Measurements from ENCODE around the gene ARHGAP44. TPM values are rescaled to one million over a fixed set of nuclear protein-coding genes. Genes with fewer than 3 reads are reported as not detected.

The ARHGAP44 gene
- total and polyA plus RNA-seq, 4 donors, result 12.1 to 37.5 (median 20.2) TPM

GRCh38 chr17:12857592-12857991, 68.3 kb downstream of the ARHGAP44 start:
- TF ChIP-seq, protein P1, sequence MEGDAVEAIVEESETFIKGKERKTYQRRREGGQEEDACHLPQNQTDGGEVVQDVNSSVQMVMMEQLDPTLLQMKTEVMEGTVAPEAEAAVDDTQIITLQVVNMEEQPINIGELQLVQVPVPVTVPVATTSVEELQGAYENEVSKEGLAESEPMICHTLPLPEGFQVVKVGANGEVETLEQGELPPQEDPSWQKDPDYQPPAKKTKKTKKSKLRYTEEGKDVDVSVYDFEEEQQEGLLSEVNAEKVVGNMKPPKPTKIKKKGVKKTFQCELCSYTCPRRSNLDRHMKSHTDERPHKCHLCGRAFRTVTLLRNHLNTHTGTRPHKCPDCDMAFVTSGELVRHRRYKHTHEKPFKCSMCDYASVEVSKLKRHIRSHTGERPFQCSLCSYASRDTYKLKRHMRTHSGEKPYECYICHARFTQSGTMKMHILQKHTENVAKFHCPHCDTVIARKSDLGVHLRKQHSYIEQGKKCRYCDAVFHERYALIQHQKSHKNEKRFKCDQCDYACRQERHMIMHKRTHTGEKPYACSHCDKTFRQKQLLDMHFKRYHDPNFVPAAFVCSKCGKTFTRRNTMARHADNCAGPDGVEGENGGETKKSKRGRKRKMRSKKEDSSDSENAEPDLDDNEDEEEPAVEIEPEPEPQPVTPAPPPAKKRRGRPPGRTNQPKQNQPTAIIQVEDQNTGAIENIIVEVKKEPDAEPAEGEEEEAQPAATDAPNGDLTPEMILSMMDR (IDR thresholded peaks at IDR 0.05; ENCODE audit: control extremely low read depth, extremely low read depth), result no peak
- no peak overlapping the region for H3K9ac ChIP-seq (ENCODE audit: insufficient read depth in 1 of 2, low read length in 2 of 2)
- no peaks in the 10 kb centered on the region for H3K36me3 ChIP-seq (ENCODE audit: control insufficient read depth in 4 of 4, insufficient read depth in 4 of 4, low read length in 4 of 4)
- no peak overlapping the region for H3K4me3 ChIP-seq
- H3K27ac ChIP-seq (ENCODE audit: low read depth in 1 of 2, low read length in 1 of 2), result no peak overlapping the region
- no peaks in the 10 kb centered on the region for H3K9me3 ChIP-seq (ENCODE audit: control insufficient read depth in 4 of 4, insufficient read depth in 3 of 4, low read length in 3 of 4)
- 93% methylated on average over 2 of the region's 2 CpGs for WGBS, 2 donors
- no peaks in the 10 kb centered on the region for H3K27me3 ChIP-seq (ENCODE audit: control insufficient read depth in 3 of 3, insufficient read depth in 3 of 3, low read length in 2 of 3)
- DNase-seq (no peak), ATAC-seq (ENCODE audit: insufficient read depth, low FRiP score) (no peak)
- no peaks in the 10 kb centered on the region for H3K4me1 ChIP-seq (ENCODE audit: control insufficient read depth in 5 of 5, insufficient read depth in 5 of 5, low read length in 5 of 5)

DNA sequence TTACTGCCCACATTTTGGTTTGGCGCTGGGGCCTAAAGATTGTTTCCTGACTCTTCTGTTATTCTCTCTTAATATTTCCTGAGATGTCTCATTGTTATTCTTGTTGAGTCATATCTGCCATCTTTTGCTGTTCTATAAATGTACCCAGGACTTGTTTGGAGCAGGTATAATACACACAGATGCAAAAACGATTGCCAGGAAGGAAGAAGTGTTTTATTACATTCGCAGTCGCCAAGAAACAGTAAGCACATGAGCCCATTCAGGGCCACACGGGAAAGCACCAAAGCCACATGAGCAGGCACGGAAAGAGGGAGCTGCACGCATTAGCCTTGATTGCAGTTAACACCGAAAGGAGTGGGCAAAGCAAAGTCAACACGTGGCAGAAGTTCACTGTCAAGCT, 70.2 kb downstream of the ARHGAP44 start:
- TF ChIP-seq, protein P1 (IDR thresholded peaks at IDR 0.05; ENCODE audit: control extremely low read depth, extremely low read depth), result no peak

DNA sequence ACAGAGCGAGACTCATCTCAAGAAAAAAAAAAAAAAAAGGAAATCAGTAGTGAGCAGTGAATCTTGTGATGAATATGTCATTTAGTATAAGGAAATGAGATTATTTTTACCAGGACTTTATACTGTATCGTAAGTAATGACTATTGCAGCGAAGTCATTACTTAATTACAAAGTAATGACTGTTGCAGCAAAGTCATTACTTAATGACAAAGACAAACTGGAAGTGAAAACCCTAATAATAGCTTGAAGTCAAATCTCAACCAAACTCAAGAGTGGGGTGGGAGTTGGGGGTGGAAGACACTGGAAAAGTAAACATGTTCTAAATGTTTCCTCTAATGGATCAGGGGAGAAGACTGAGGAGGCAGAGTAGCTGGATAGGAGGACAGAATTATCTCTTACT, 76.5 kb downstream of the ARHGAP44 start:
- WGBS, 2 donors, result 88 to 93% methylated on average over 3 of the region's 3 CpGs
- Histone ChIP-seq H3K27me3 (ENCODE audit: control insufficient read depth in 3 of 3, insufficient read depth in 3 of 3, low read length in 2 of 3) (no peaks in the 10 kb centered on the region), H3K27ac (ENCODE audit: low read depth in 1 of 2, low read length in 1 of 2) (no peak overlapping the region)

More for the DNA sequence above, 70.2 kb downstream of the ARHGAP44 start:
- Histone ChIP-seq H3K36me3 (ENCODE audit: control insufficient read depth in 4 of 4, insufficient read depth in 4 of 4, low read length in 4 of 4) (no peaks in the 10 kb centered on the region), H3K9me3 (ENCODE audit: control insufficient read depth in 4 of 4, insufficient read depth in 3 of 4, low read length in 3 of 4) (no peaks in the 10 kb centered on the region), H3K27me3 (ENCODE audit: control insufficient read depth in 3 of 3, insufficient read depth in 3 of 3, low read length in 2 of 3) (no peaks in the 10 kb centered on the region), H3K4me1 (ENCODE audit: control insufficient read depth in 5 of 5, insufficient read depth in 5 of 5, low read length in 5 of 5) (no peaks in the 10 kb centered on the region), H3K27ac (ENCODE audit: low read depth in 1 of 2, low read length in 1 of 2) (no peak overlapping the region), H3K9ac (ENCODE audit: insufficient read depth in 1 of 2, low read length in 2 of 2) (no peak overlapping the region), H3K4me3 (no peak overlapping the region)
- ATAC-seq (ENCODE audit: insufficient read depth, low FRiP score) (no peak), DNase-seq (no peak)
- WGBS, 2 donors, result 78 to 82% methylated on average over 9 of the region's 9 CpGs

More for the DNA sequence above, 76.5 kb downstream of the ARHGAP44 start:
- no peaks in the 10 kb centered on the region for H3K4me1 ChIP-seq (ENCODE audit: control insufficient read depth in 5 of 5, insufficient read depth in 5 of 5, low read length in 5 of 5)
- no peak overlapping the region for H3K9ac ChIP-seq (ENCODE audit: insufficient read depth in 1 of 2, low read length in 2 of 2)
- DNase-seq (no peak), ATAC-seq (ENCODE audit: insufficient read depth, low FRiP score) (no peak)
- TF ChIP-seq, protein P1 (IDR thresholded peaks at IDR 0.05; ENCODE audit: control extremely low read depth, extremely low read depth), result no peak
- H3K4me3 ChIP-seq, result no peak overlapping the region
- H3K36me3 ChIP-seq (ENCODE audit: control insufficient read depth in 4 of 4, insufficient read depth in 4 of 4, low read length in 4 of 4), result no peaks in the 10 kb centered on the region
- no peaks in the 10 kb centered on the region for H3K9me3 ChIP-seq (ENCODE audit: control insufficient read depth in 4 of 4, insufficient read depth in 3 of 4, low read length in 3 of 4)
